ACC112 (cell line): Measurements from ENCODE around the gene SPTLC1.
"Not testable (repeated sequence)": the region's sequence is repeated elsewhere in the genome, so short reads cannot be mapped to it uniquely, and the experiment has no call there.

Experiments
- H2AFZ ChIP-seq: fragments of 200-600 bp; sonication (generic); one replicate; pipeline ENCODE4 v1.6.0; 2017; ENCODE audit warnings: antibody characterized with exemption, low read length; ENCODE audit not compliant: unreplicated experiment
- H3K27ac ChIP-seq: fragments of 200-600 bp; sonication (generic); 2 replicates; pipeline ENCODE4 v1.5.1; 2014; ENCODE audit warnings: low read depth, mild to moderate bottlenecking, antibody characterized with exemption, low read length, moderate library complexity
- H3K27me3 ChIP-seq: fragments of 200-600 bp; sonication (generic); 2 replicates; pipeline ENCODE4 v1.6.1; 2014; ENCODE audit warnings: mild to moderate bottlenecking, antibody characterized with exemption, low read length, moderate library complexity, mixed read lengths; ENCODE audit not compliant: insufficient read depth
- H3K36me3 ChIP-seq: fragments of 200-600 bp; sonication (generic); 2 replicates; pipeline ENCODE4 v1.6.1; 2016; ENCODE audit warnings: mild to moderate bottlenecking, antibody characterized with exemption, low read length, moderate library complexity, mixed read lengths; ENCODE audit not compliant: insufficient read depth
- H3K4me1 ChIP-seq: fragments of 200-600 bp; sonication (generic); one replicate; pipeline ENCODE4 v1.6.1; 2016; ENCODE audit warnings: low read length, mixed read lengths; ENCODE audit not compliant: insufficient read depth, unreplicated experiment, control insufficient read depth
- H3K4me3 ChIP-seq: fragments of 200-600 bp; sonication (generic); 2 replicates; pipeline ENCODE4 v1.5.1; 2014; ENCODE audit warnings: mild to moderate bottlenecking, low read depth, low read length
- H3K79me2 ChIP-seq: fragments of 200-600 bp; sonication (generic); one replicate; pipeline ENCODE4 v1.6.0; 2016; ENCODE audit warnings: low read length; ENCODE audit not compliant: control insufficient read depth, unreplicated experiment, insufficient read depth

SPTLC1 gene

DNA sequence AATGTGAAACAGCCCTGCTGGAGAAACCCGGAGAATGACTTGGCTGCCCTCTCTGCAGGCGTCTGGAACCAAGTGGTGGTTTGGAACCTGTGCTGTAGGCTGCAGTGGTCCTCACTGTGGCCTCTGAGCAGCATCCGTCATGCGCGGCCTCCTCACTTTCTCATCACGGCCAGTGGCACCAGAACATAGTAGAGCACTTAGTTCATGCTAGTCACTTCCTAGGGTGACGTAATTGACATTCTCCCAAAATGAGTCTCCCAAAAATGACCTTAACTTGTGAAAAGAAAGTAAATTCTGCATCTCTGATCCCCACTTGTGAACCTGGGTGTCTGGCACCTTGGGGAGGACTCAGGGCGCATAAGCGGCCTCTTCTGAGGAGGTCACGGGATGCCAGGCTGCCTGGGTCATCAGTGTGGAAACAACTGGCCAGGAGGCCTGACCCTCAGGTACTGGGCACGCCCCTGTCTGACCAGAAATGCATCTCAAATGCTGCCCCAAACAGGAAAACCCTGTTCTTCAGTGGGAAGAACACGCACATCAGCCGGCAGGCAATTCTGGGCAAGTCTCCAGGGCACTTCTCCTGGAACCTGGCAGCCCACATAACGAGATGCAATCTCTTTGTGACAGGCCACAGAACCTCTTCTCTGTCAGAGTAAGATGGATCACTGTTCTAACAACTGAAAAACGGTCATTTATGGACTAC, 36.6 kb upstream of the SPTLC1 start:
- H3K36me3 ChIP-seq, result no peaks in the 10 kb centered on the region

GRCh38 chr9:92150501-92151470, 35.6 kb upstream of the SPTLC1 start:
- Histone ChIP-seq H3K27ac (peak overlapping the region; percentile 74), H3K4me1 (peaks cover 47% of the 10 kb centered on the region)
- not testable (repeated sequence) for H3K27me3 ChIP-seq, H3K36me3 ChIP-seq, H2AFZ ChIP-seq, H3K79me2 ChIP-seq, H3K4me3 ChIP-seq

More for the DNA sequence above, 36.6 kb upstream of the SPTLC1 start:
- H3K79me2 ChIP-seq, result no peaks in the 10 kb centered on the region
- H3K4me1 ChIP-seq, result peaks cover 36% of the 10 kb centered on the region
- H2AFZ ChIP-seq, result no peak overlapping the region
- H3K27me3 ChIP-seq, result no peaks in the 10 kb centered on the region
- peak overlapping the region; percentile 74 for H3K27ac ChIP-seq
- no peak overlapping the region for H3K4me3 ChIP-seq

DNA sequence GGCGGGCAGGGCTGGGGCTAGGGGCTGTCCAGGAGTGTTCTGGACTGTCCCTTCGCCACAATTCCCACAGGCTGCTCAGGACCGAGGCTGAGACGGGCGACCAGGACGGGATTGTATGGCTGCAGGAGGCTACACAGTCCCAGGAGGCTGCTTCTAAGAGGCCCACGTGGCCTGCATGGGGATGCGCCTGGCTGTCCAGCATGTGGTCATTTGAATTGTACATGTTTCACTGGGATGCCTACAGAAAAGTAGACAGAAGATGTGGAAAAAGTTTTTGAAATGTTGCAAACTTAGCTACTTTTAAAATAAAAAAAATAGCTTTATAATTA, 32.6 kb upstream of the SPTLC1 start:
- no peaks in the 10 kb centered on the region for H3K36me3 ChIP-seq
- H3K4me3 ChIP-seq, result peak overlapping the region; percentile 33
- no peaks in the 10 kb centered on the region for H3K79me2 ChIP-seq
- H3K27me3 ChIP-seq, result no peaks in the 10 kb centered on the region
- H2AFZ ChIP-seq, result peak overlapping the region; percentile 57
- H3K4me1 ChIP-seq, result peaks cover 38% of the 10 kb centered on the region
- H3K27ac ChIP-seq, result peak overlapping the region; percentile 93

- no peaks in the 10 kb centered on the region for H3K79me2 ChIP-seq
- H3K36me3 ChIP-seq, result no peaks in the 10 kb centered on the region
- peak overlapping the region; percentile 93 for H3K27ac ChIP-seq
- peak overlapping the region; percentile 57 for H2AFZ ChIP-seq
- H3K4me1 ChIP-seq, result peaks cover 33% of the 10 kb centered on the region
- no peaks in the 10 kb centered on the region for H3K27me3 ChIP-seq
- H3K4me3 ChIP-seq, result peak overlapping the region; percentile 33
These were observed 32.0 kb upstream of the SPTLC1 start for GRCh38 chr9:92147030-92147851.

DNA sequence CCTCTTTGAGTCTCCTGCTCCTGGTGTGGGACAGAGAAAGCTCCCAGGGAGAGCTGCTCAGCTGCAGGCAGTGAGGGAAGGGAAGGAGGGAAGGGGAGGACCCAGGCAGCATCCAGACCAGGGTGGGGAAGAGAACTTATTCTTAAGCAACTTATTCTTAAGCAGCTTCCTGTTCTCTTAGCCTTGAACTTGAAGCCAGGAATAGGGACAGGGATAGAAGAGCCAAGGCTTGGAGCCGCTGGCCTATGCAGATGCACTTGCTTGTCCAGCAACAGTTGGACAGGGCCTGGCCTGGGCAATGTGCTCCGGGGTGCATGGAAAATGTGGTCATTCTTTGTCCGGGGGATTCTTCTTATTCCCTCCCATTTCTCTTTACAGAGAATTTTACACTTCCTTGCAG, 31.4 kb upstream of the SPTLC1 start:
- Histone ChIP-seq H3K4me3 (peak overlapping the region; percentile 33; the same call in 1 of the 2 replicates), H3K27me3 (no peaks in the 10 kb centered on the region; the same call in 1 of the 2 replicates), H2AFZ (peak overlapping the region; percentile 42), H3K36me3 (no peaks in the 10 kb centered on the region), H3K79me2 (no peaks in the 10 kb centered on the region), H3K27ac (peak overlapping the region; percentile 93), H3K4me1 (peaks cover 27% of the 10 kb centered on the region)

GRCh38 chr9:92145784-92146183, 30.6 kb upstream of the SPTLC1 start:
- not testable (repeated sequence) for H3K27me3 ChIP-seq, H3K36me3 ChIP-seq, H2AFZ ChIP-seq, H3K79me2 ChIP-seq, H3K27ac ChIP-seq, H3K4me3 ChIP-seq
- H3K4me1 ChIP-seq, result peaks cover 20% of the 10 kb centered on the region

GRCh38 chr9:92142329-92142728, 27.1 kb upstream of the SPTLC1 start:
- Histone ChIP-seq H3K27me3 (peaks cover 3% of the 10 kb centered on the region; the same call in 1 of the 2 replicates), H3K27ac (no peak overlapping the region), H3K36me3 (no peaks in the 10 kb centered on the region), H3K4me1 (peaks cover 19% of the 10 kb centered on the region), H2AFZ (no peak overlapping the region), H3K4me3 (no peak overlapping the region), H3K79me2 (no peaks in the 10 kb centered on the region)

DNA sequence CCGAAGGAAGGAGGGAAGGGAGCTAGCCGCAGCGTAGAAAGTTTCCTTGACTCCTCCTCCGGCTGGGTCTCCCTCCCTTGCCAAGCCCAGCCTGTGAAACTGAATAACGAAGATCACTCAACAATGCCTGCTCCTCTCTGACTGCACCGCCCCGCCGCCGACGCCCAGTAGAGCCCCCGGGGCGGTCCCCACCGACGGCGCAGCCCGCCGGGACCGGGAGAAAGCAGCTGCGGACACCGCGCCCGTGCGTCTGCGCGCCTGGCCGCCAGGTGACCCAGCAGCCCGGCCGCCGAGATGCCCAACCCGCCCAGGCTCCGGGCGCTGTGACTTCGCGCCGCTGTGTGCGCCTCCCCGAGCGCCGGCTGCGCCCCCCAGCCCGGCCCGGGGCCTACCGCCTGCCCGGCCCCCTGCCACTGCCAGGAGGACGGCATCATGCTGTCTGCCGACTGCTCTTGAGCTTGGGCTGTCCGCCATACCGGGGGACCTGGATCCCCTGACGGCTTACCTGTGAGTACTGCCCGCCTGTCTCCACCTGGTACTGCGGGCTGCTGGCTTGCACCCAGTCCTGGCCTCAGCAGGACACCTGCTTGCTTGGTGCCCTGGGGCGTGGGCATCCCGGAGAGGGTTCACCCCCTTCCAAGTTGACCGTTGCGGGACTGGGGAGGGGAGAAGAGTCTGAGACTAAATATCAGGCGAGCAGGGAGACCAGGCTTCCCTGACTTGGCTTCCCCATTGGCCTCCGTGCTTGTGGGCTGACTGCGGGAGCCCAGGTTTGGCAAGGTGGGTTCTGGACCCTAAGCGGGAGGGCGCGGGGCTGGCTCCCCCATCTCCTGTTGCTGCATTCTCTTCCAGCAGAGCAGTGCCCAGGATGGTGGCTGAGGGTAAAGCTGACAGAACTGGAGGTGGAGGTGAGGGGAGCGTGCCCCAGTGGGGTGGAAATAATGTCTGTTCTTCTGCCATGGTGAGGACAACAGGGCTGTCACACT, 26.2 kb upstream of the SPTLC1 start:
- Histone ChIP-seq H3K4me3 (peak overlapping the region; percentile 80), H2AFZ (peak overlapping the region; percentile 47), H3K36me3 (no peaks in the 10 kb centered on the region), H3K4me1 (peaks cover 11% of the 10 kb centered on the region), H3K27ac (no peak overlapping the region), H3K27me3 (peaks cover 3% of the 10 kb centered on the region; the same call in 1 of the 2 replicates), H3K79me2 (no peaks in the 10 kb centered on the region)

- no peaks in the 10 kb centered on the region for H3K36me3 ChIP-seq
- no peak overlapping the region for H3K27ac ChIP-seq
- H3K79me2 ChIP-seq, result no peaks in the 10 kb centered on the region
- peaks cover 5% of the 10 kb centered on the region for H3K4me1 ChIP-seq
- H3K27me3 ChIP-seq, result peaks cover 3% of the 10 kb centered on the region; the same call in 1 of the 2 replicates
- peak overlapping the region; percentile 47 for H2AFZ ChIP-seq
- H3K4me3 ChIP-seq, result peak overlapping the region; percentile 80
These were observed 25.5 kb upstream of the SPTLC1 start for GRCh38 chr9:92140754-92141143.
